Lower leg skin (tissue), 3 donors: ENCODE measurements around the gene WDR76.

Experiments
- CTCF ChIP-seq, 3 donors: fragments of 450-650 bp; IDR thresholded peaks; one replicate each; pipeline ENCODE4 v1.5.1; 2016; ENCODE audit warnings: antibody characterized with exemption in 3 of 3, mild to moderate bottlenecking in 3 of 3, moderate library complexity in 2 of 3
- POLR2A ChIP-seq, 2 donors: fragments of 450-650 bp; IDR thresholded peaks; one replicate each; pipeline ENCODE4 v1.6.1; 2016 to 2017; ENCODE audit warnings: antibody characterized with exemption in 2 of 2, mild to moderate bottlenecking in 1 of 2, moderate library complexity in 1 of 2

- TF ChIP-seq CTCF (IDR thresholded peaks at IDR 0.05) (no peak), POLR2A (IDR thresholded peaks at IDR 0.05) (no peak)
These were observed 62.2 kb downstream of the WDR76 start for GRCh38 chr15:43889042-43889441.
